Measurements from ENCODE around the gene ZNF416. TPM values are rescaled to one million over a fixed set of nuclear protein-coding genes. Genes with fewer than 3 reads are reported as not detected.

Gene ZNF416
- total RNA-seq, result 1 to 10 TPM; 3.1 to 3.4 TPM

GRCh38 chr19:57578487-57579205 lies at the start of gene ZNF416:
Gene ZNF416, minus strand, starts transcription at chr19:57578911. Its CDS starts 207 bp downstream, at chr19:57578704.
- peak within 1 kb of the TSS; percentile 59 to 85 for H3K27ac Mint-ChIP-seq
- DNase-seq (ENCODE audit: low spot score), result peak; percentile 96
- H3K27me3 Mint-ChIP-seq, result no peaks in the 10 kb centered on the region
- peaks cover 33% of the 10 kb centered on the region for H3K9me3 Mint-ChIP-seq
- peaks cover 60% of the 10 kb centered on the region for H3K36me3 Mint-ChIP-seq
- H3K4me3 Mint-ChIP-seq, result peak within 1 kb of the TSS; percentile 78
- H3K4me1 Mint-ChIP-seq (ENCODE audit: low read depth in 2 of 2), result peaks cover 8 to 16% of the 10 kb centered on the region in 2 donors
- peak; percentile 99 for ATAC-seq

GRCh38 chr19:57623091-57623490 lies 44.4 kb upstream of the ZNF416 start:
- Mint-ChIP-seq H3K9me3 (peaks cover 29% of the 10 kb centered on the region), H3K4me3 (no peak overlapping the region), H3K27me3 (no peaks in the 10 kb centered on the region), H3K27ac (no peak overlapping the region), H3K36me3 (peaks cover 57% of the 10 kb centered on the region), H3K4me1 (ENCODE audit: low read depth in 2 of 2) (peaks cover 4 to 10% of the 10 kb centered on the region in 2 donors)
- ATAC-seq (no peak), DNase-seq (ENCODE audit: low spot score) (no peak)

DNA sequence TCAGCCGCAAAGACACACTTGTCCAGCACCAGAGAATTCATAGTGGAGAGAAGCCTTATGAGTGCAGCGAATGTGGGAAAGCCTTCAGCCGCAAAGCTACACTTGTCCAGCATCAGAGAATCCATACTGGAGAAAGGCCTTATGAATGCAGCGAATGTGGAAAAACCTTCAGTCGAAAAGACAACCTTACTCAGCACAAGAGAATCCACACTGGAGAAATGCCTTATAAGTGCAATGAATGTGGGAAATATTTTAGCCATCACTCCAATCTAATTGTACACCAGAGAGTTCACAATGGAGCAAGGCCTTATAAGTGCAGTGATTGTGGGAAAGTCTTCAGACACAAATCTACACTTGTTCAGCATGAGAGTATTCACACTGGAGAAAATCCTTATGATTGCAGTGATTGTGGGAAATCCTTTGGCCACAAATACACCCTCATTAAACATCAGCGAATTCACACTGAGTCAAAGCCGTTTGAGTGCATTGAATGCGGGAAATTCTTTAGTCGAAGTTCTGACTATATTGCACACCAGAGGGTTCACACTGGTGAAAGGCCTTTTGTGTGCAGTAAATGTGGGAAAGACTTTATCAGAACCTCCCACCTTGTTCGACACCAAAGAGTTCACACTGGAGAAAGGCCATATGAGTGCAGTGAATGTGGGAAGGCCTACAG lies 42.1 kb upstream of the ZNF416 start:
- H3K36me3 Mint-ChIP-seq, result peaks cover 80% of the 10 kb centered on the region
- H3K4me3 Mint-ChIP-seq, result no peak overlapping the region
- H3K9me3 Mint-ChIP-seq, result peaks cover 44% of the 10 kb centered on the region
- no peak overlapping the region for H3K27ac Mint-ChIP-seq
- H3K27me3 Mint-ChIP-seq, result no peaks in the 10 kb centered on the region
- peaks cover 19 to 23% of the 10 kb centered on the region in 2 donors for H3K4me1 Mint-ChIP-seq (ENCODE audit: low read depth in 2 of 2)
- DNase-seq (ENCODE audit: low spot score) (no peak), ATAC-seq (no peak)

DNA sequence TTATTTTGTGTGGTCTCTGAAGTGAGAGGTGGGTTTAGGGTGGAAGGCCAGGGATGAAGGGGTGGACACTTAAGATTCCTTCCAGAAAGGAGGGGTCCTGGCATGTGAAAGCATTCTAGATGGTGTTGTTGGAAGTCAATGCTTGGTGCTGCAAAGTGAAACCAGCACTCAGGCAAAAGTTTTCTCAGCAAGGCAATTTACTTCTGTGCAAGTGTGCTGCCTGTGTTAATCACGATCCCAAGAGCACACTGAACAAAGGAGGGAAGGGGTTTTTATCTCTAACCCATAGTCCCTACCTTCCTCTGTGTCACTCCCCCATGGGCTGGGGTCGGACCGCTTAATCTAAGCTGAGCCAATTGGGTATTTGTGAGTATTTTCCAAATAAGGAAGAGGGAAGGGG lies 36.6 kb upstream of the ZNF416 start:
- H3K4me1 Mint-ChIP-seq (ENCODE audit: low read depth in 2 of 2), result peaks cover 33 to 39% of the 10 kb centered on the region in 2 donors
- H3K9me3 Mint-ChIP-seq, result peaks cover 47% of the 10 kb centered on the region
- DNase-seq (ENCODE audit: low spot score), result no peak
- no peaks in the 10 kb centered on the region for H3K27me3 Mint-ChIP-seq
- peak overlapping the region in 1 of 2 donors; percentile 45 for H3K27ac Mint-ChIP-seq
- peak overlapping the region; percentile 96 for H3K4me3 Mint-ChIP-seq
- peaks cover 70% of the 10 kb centered on the region for H3K36me3 Mint-ChIP-seq
- ATAC-seq, result no peak

DNA sequence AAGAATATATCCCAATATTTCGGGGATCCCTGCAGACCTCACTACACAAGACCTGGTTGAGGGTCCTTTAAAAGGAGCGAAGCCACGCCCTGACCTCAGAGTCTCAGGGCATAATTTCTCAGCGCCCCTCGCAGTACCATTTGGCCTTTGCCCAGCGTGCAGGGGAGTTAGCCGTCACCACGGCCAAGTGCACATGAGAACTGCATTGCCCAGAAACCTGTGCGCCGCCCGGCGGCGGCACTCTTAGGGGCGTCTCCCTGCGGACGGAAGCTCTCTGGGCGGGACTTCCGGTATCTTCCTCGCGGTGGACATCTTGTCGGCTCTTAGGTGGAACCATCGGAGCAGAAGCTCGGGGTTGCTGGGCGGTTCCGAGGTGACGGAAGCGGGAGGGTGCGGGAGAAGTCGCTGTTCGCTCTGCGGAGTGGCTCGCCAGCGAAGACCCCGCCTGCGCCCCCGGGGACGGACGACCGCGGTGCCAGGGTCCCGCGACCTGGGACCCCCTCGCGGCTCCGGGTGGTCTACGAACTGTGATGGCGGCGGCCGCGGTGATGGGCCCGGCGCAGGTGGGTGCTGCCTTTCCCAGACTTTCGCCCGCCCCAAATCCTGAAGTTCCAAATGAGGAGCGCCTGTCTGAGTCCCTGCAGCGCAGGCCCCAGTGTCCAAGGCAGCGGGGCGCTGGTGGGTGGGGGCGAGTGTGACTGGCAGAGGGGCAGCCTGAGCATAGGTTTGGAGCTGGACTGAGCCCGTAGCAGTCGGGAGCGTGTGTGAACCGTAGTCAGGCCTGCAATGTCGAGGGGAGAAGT lies 35.4 kb upstream of the ZNF416 start, which contains the start of gene ZNF134:
ZNF134 (plus strand) TSS at position 302 of the 803 bp plus-strand sequence. CDS start 5,227 bp downstream, outside the sequence.
- DNase-seq (ENCODE audit: low spot score) (peak; percentile 93), ATAC-seq (peak; percentile 99)
- H3K4me3 Mint-ChIP-seq, result peak within 1 kb of the TSS; percentile 96
- H3K36me3 Mint-ChIP-seq, result peaks cover 58% of the 10 kb centered on the region
- H3K27ac Mint-ChIP-seq, result peak within 1 kb of the TSS; percentile 45
- peaks cover 30 to 33% of the 10 kb centered on the region in 2 donors for H3K4me1 Mint-ChIP-seq (ENCODE audit: low read depth in 2 of 2)
- peaks cover 38% of the 10 kb centered on the region for H3K9me3 Mint-ChIP-seq
- no peaks in the 10 kb centered on the region for H3K27me3 Mint-ChIP-seq

DNA sequence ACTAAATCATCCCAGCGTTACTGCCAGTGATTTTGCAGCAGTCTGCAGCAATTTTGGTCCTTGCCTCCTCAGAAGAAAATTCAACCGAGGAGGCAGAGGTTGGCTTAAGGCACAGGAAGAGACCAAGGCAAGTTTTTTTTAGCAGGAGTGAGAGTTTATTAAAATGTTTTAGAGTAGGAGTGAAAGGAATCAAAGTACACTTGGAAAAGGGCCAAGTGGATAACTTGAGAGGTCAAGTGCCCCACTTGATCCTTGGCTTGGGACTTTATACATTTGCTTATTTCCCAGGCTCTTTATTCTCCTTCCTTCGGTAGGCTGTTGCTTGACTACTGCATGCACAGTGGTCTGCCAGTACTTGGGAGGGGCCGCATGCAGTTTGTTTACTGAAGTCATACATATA lies 32.4 kb upstream of the ZNF416 start:
- peaks cover 48% of the 10 kb centered on the region for H3K36me3 Mint-ChIP-seq
- H3K27me3 Mint-ChIP-seq, result no peaks in the 10 kb centered on the region
- peaks cover 18% of the 10 kb centered on the region for H3K9me3 Mint-ChIP-seq
- peaks cover 16 to 17% of the 10 kb centered on the region in 2 donors for H3K4me1 Mint-ChIP-seq (ENCODE audit: low read depth in 2 of 2)
- no peak overlapping the region for H3K4me3 Mint-ChIP-seq
- DNase-seq (ENCODE audit: low spot score) (no peak), ATAC-seq (no peak)
- no peak overlapping the region for H3K27ac Mint-ChIP-seq

- Mint-ChIP-seq H3K27ac (no peak overlapping the region), H3K36me3 (peaks cover 63% of the 10 kb centered on the region), H3K27me3 (no peaks in the 10 kb centered on the region), H3K4me1 (ENCODE audit: low read depth in 2 of 2) (no peaks in the 10 kb centered on the region), H3K4me3 (no peak overlapping the region), H3K9me3 (peaks cover 27% of the 10 kb centered on the region)
- ATAC-seq (no peak), DNase-seq (ENCODE audit: low spot score) (no peak)
Observed at GRCh38 chr19:57606931-57607330, 28.2 kb upstream of the ZNF416 start.

- Mint-ChIP-seq H3K27me3 (peaks cover 0 to 3% of the 10 kb centered on the region in 2 donors), H3K4me3 (peak within 1 kb of the TSS; percentile 82), H3K36me3 (peaks cover 55% of the 10 kb centered on the region), H3K27ac (peak within 1 kb of the TSS in 1 of 2 donors; percentile 59), H3K4me1 (ENCODE audit: low read depth in 2 of 2) (peaks cover 16 to 17% of the 10 kb centered on the region in 2 donors), H3K9me3 (peaks cover 40% of the 10 kb centered on the region)
- DNase-seq (ENCODE audit: low spot score) (peak; percentile 93), ATAC-seq (peak; percentile 99 to 100)
Observed at GRCh38 chr19:57599761-57600383, 21.2 kb upstream of the ZNF416 start, which contains the start of gene ZNF530. Gene ZNF530, plus strand, starts transcription at chr19:57599885. Its CDS starts 4,461 bp downstream, at chr19:57604346.

GRCh38 chr19:57599377-57599760 lies 20.7 kb upstream of the ZNF416 start:
- DNase-seq (ENCODE audit: low spot score) (no peak), ATAC-seq (no peak)
- Mint-ChIP-seq H3K36me3 (peaks cover 52% of the 10 kb centered on the region), H3K4me1 (ENCODE audit: low read depth in 2 of 2) (peaks cover 16 to 17% of the 10 kb centered on the region in 2 donors), H3K4me3 (peak overlapping the region; percentile 82), H3K27me3 (peaks cover 0 to 3% of the 10 kb centered on the region in 2 donors), H3K27ac (peak overlapping the region in 1 of 2 donors; percentile 59), H3K9me3 (peaks cover 35% of the 10 kb centered on the region)

DNA sequence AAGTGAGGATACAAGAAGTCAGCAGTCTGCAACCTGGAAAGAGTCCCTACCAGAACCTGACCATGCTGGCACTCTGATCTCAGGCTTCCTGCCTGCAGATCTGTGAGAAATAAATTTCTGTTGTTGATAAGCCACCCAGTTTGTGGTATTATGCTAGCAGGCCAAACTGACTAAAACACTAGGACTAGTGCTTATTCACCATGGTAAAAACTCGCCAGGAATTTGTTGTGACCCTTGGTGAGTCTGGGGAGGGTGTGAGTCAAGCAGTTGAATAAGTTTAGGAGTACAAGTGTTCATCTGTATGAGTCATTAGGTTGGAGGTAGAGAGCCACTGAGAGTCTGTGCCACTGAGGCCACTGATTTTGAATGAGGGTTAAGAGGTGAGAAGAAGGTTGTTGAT lies 8.8 kb upstream of the ZNF416 start:
- Mint-ChIP-seq H3K4me3 (no peak overlapping the region), H3K4me1 (ENCODE audit: low read depth in 2 of 2) (peaks cover 5 to 10% of the 10 kb centered on the region in 2 donors), H3K9me3 (peaks cover 33% of the 10 kb centered on the region), H3K27me3 (no peaks in the 10 kb centered on the region), H3K27ac (no peak overlapping the region), H3K36me3 (peaks cover 75% of the 10 kb centered on the region)
- DNase-seq (ENCODE audit: low spot score), result no peak
- ATAC-seq, result no peak

GRCh38 chr19:57583521-57584416 lies 5.1 kb upstream of the ZNF416 start, which contains the start of gene ZIK1:
Gene ZIK1, plus strand, starts transcription at chr19:57584145. Its CDS starts 212 bp downstream, at chr19:57584357.
- H3K4me3 Mint-ChIP-seq, result peak within 1 kb of the TSS; percentile 91
- no peaks in the 10 kb centered on the region for H3K27me3 Mint-ChIP-seq
- peaks cover 5 to 13% of the 10 kb centered on the region in 2 donors for H3K4me1 Mint-ChIP-seq (ENCODE audit: low read depth in 2 of 2)
- DNase-seq (ENCODE audit: low spot score) (peak; percentile 91), ATAC-seq (peak; percentile 87 to 96)
- H3K9me3 Mint-ChIP-seq, result peaks cover 27% of the 10 kb centered on the region
- peak within 1 kb of the TSS; percentile 41 to 80 for H3K27ac Mint-ChIP-seq
- peaks cover 61% of the 10 kb centered on the region for H3K36me3 Mint-ChIP-seq

GRCh38 chr19:57583104-57583520 lies 4.4 kb upstream of the ZNF416 start:
- peaks cover 54% of the 10 kb centered on the region for H3K36me3 Mint-ChIP-seq
- no peaks in the 10 kb centered on the region for H3K27me3 Mint-ChIP-seq
- H3K4me1 Mint-ChIP-seq (ENCODE audit: low read depth in 2 of 2), result peaks cover 5 to 13% of the 10 kb centered on the region in 2 donors
- ATAC-seq (no peak), DNase-seq (ENCODE audit: low spot score) (no peak)
- H3K27ac Mint-ChIP-seq, result no peak overlapping the region
- H3K9me3 Mint-ChIP-seq, result peaks cover 26% of the 10 kb centered on the region
- H3K4me3 Mint-ChIP-seq, result no peak overlapping the region

Measured in natural killer cell treated with Interleukin-12 subunit alpha and Interleukin-12 subunit beta and Interleukin-15 and Interleukin-18, amount 100 ng/mL, for 72 hours (primary cell).